A549 (cell line): ENCODE data around the gene CCDC87. TPM values are rescaled to one million over a fixed set of nuclear protein-coding genes. Genes with fewer than 3 reads are reported as not detected.

Source experiments
- ATAC-seq, 2 experiments: fragments of 200-7000 bp in 1 of 2; fragments of >200 bp in 1 of 2; cut with Nextera tagmentation in 1 of 2; cut with Tn5 transposase in 1 of 2; 3 replicates each; pipeline versions ENCODE4 v1.8.0 to v1.9.1; 2018 to 2020; ENCODE audit warnings: mild to moderate bottlenecking in 1 of 2, moderate library complexity in 1 of 2
- CTCF ChIA-PET: fragments of 300-600 bp; sonication (Branson Sonifier 250); formaldehyde crosslinking; extraction: SDS; loops from one replicate; lab custom pipeline; 2021; ENCODE audit warnings: antibody characterized with exemption, inconsistent platforms; lab: Yijun Ruan, JAX
- POLR2A ChIA-PET: fragments of 350-600 bp; formaldehyde crosslinking; extraction: SDS; loops from one replicate; lab custom pipeline; 2021; ENCODE audit warnings: antibody characterized with exemption, inconsistent platforms; lab: Yijun Ruan, JAX
- DNase-seq, 2 experiments: peaks; one replicate each; pipeline versions ENCODE4 v3.0.0 to v3.0.0-alpha.2; 2011 to 2016; ENCODE audit warnings: low read depth in 1 of 2, low spot score in 1 of 2
- FAIRE-seq: peaks from 2 replicates; lab custom pipeline; 2011; peaks lifted over from hg19 to GRCh38; lab: Jason Lieb, UNC
- H3K27ac ChIP-seq, 2 experiments: fragments of >200 bp; sonication (Bioruptor Twin); formaldehyde crosslinking; 3 replicates each; pipeline ENCODE4 v1.5.1; 2016 to 2017
- H3K4me1 ChIP-seq: fragments of >200 bp; sonication (Bioruptor Twin); formaldehyde crosslinking; 3 replicates; pipeline ENCODE4 v1.6.1; 2016
- H3K4me2 ChIP-seq: fragments of >200 bp; sonication (Bioruptor Twin); formaldehyde crosslinking; 3 replicates; pipeline ENCODE4 v1.6.1; 2016
- H3K4me3 ChIP-seq: fragments of >200 bp; sonication (Bioruptor Twin); formaldehyde crosslinking; 3 replicates; pipeline ENCODE4 v1.5.1; 2016
- H3K9me3 ChIP-seq: fragments of >200 bp; sonication (Bioruptor Twin); formaldehyde crosslinking; 3 replicates; pipeline ENCODE4 v1.6.1; 2016
- BHLHE40 ChIP-seq: IDR thresholded peaks from 2 replicates; pipeline ENCODE4 v1.6.1; 2012; ENCODE audit warnings: low read depth, low read length, inconsistent platforms
- CBX8 ChIP-seq: fragments of 200-600 bp; sonication (generic); IDR thresholded peaks from 2 replicates; pipeline ENCODE4 v1.6.1; 2016
- CHD2 ChIP-seq: fragments of 150-350 bp; IDR thresholded peaks from 2 replicates; pipeline ENCODE4 v1.6.1; 2014; ENCODE audit warnings: low read length; ENCODE audit not compliant: partially characterized antibody
- CHD4 ChIP-seq: fragments of 200-600 bp; sonication (generic); IDR thresholded peaks from 2 replicates; pipeline ENCODE4 v1.6.1; 2016; ENCODE audit warnings: antibody characterized with exemption, mild to moderate bottlenecking, borderline replicate concordance
- EHF ChIP-seq: fragments of 250-450 bp; sonication (Bioruptor Pico); IDR thresholded peaks from 2 replicates; pipeline ENCODE4 v1.5.0; 2020; ENCODE audit warnings: mild to moderate bottlenecking
- EP300 ChIP-seq, 2 experiments: fragments of >200 bp; sonication (Bioruptor Twin); formaldehyde crosslinking; IDR thresholded peaks; 2 replicates in 1 of 2; 3 replicates in 1 of 2; pipeline ENCODE4 v1.6.1; 2016 to 2017
- FOSB ChIP-seq: fragments of 250-450 bp; sonication (Bioruptor Pico); IDR thresholded peaks from 2 replicates; pipeline ENCODE4 v1.5.0; 2020; ENCODE audit warnings: mild to moderate bottlenecking, moderate library complexity
- FOXS1 ChIP-seq: fragments of 250-450 bp; sonication (Bioruptor Pico); IDR thresholded peaks from 2 replicates; pipeline ENCODE4 v1.5.0; 2020; ENCODE audit warnings: mild to moderate bottlenecking, moderate library complexity
- HDAC2 ChIP-seq: fragments of 200-600 bp; sonication (generic); IDR thresholded peaks from 2 replicates; pipeline ENCODE4 v1.6.1; 2016
- HEYL ChIP-seq: fragments of 250-450 bp; sonication (Bioruptor Pico); IDR thresholded peaks from 2 replicates; pipeline ENCODE4 v1.8.0; 2021; ENCODE audit warnings: mild to moderate bottlenecking, moderate library complexity
- HOXA7 ChIP-seq: fragments of 250-450 bp; sonication (Bioruptor Pico); IDR thresholded peaks from 2 replicates; pipeline ENCODE4 v1.5.0; 2020; ENCODE audit warnings: mild to moderate bottlenecking, moderate library complexity
- HOXB5 ChIP-seq: fragments of 250-450 bp; sonication (Bioruptor Pico); IDR thresholded peaks from 2 replicates; pipeline ENCODE4 v1.5.0; 2020; ENCODE audit warnings: mild to moderate bottlenecking, moderate library complexity
- JUN ChIP-seq, 2 experiments: fragments of >200 bp; sonication (Bioruptor Twin); formaldehyde crosslinking; IDR thresholded peaks; 2 replicates in 1 of 2; 3 replicates in 1 of 2; pipeline ENCODE4 v1.6.1; 2016 to 2017
- JUNB ChIP-seq: fragments of >200 bp; sonication (Bioruptor Twin); formaldehyde crosslinking; IDR thresholded peaks from 2 replicates; pipeline ENCODE4 v1.6.1; 2016
- KDM1A ChIP-seq: fragments of 200-600 bp; sonication (generic); IDR thresholded peaks from 2 replicates; pipeline ENCODE4 v1.6.1; 2016; ENCODE audit warnings: low read depth, mild to moderate bottlenecking
- KDM5A ChIP-seq: fragments of 200-600 bp; sonication (generic); IDR thresholded peaks from 2 replicates; pipeline ENCODE4 v1.6.1; 2016; ENCODE audit warnings: antibody characterized with exemption, mild to moderate bottlenecking
- MAZ ChIP-seq: fragments of 150-350 bp; IDR thresholded peaks from 2 replicates; pipeline ENCODE4 v1.6.1; 2014; ENCODE audit warnings: antibody characterized with exemption, low read depth, low read length, borderline replicate concordance
- MYC ChIP-seq: IDR thresholded peaks from 2 replicates; pipeline ENCODE4 v1.6.1; 2012; ENCODE audit warnings: mild to moderate bottlenecking, inconsistent platforms, low read length, improper control_type of control experiment, borderline replicate concordance
- NFE2L2 ChIP-seq: fragments of 150-350 bp; conservative IDR thresholded peaks from 2 replicates; pipeline ENCODE4 v1.6.1; 2014; ENCODE audit warnings: low read length
- NPAS2 ChIP-seq: fragments of 250-450 bp; sonication (Bioruptor Pico); IDR thresholded peaks from 2 replicates; pipeline ENCODE4 v1.8.0; 2022; ENCODE audit warnings: mild to moderate bottlenecking, moderate library complexity, borderline replicate concordance
- PHF8 ChIP-seq: fragments of 200-600 bp; sonication (generic); IDR thresholded peaks from 2 replicates; pipeline ENCODE4 v1.6.1; 2016; ENCODE audit warnings: low read depth, mild to moderate bottlenecking, antibody characterized with exemption, moderate library complexity, borderline replicate concordance
- POLR2A ChIP-seq: IDR thresholded peaks from 2 replicates; pipeline ENCODE4 v1.6.1; 2012; ENCODE audit warnings: mild to moderate bottlenecking, low read length
- RAD21 ChIP-seq, 2 experiments: fragments of >200 bp in 1 of 2; sonication (Bioruptor Twin) in 1 of 2; formaldehyde crosslinking in 1 of 2; IDR thresholded peaks in 1 of 2; conservative IDR thresholded peaks in 1 of 2; 2 replicates in 1 of 2; 3 replicates in 1 of 2; pipeline ENCODE4 v1.6.1; 2012 to 2018; ENCODE audit warnings: inconsistent platforms in 1 of 2
- RARB ChIP-seq: fragments of 250-450 bp; sonication (Bioruptor Pico); IDR thresholded peaks from 2 replicates; pipeline ENCODE4 v1.8.0; 2021; ENCODE audit warnings: mild to moderate bottlenecking, moderate library complexity
- TP53 ChIP-seq: fragments of 250-450 bp; sonication (Bioruptor Pico); IDR thresholded peaks from 2 replicates; pipeline ENCODE4 v1.5.0; 2021; ENCODE audit warnings: mild to moderate bottlenecking, moderate library complexity
- WGBS: methylation state at CpG from one replicate; pipeline ENCODE4 v1.1.6; 2017; ENCODE audit errors: missing lambda C conversion rate; 5-methylcytosine and 5-hydroxymethylcytosine counted together
- polyA plus RNA-seq, 4 experiments: library from polyadenylated mRNA; depleted of rRNA in 3 of 4; stranded (reverse); fragments of >200 nt; fragmentation: RNase III in 1 of 4; extraction: RNeasy Plus Mini Kit Qiagen cat#74134 plus additional on column Dnase treatment in 1 of 4; gene quantifications; 2 replicates in 3 of 4; 3 replicates in 1 of 4; pipeline ENCODE4 v1.2.3, GENCODE V29; 2011 to 2017
- TF ChIP-seq, protein P1 (sequence below): IDR thresholded peaks from 2 replicates; pipeline ENCODE4 v1.6.1; 2012; ENCODE audit warnings: low read depth, borderline replicate concordance
- TF ChIP-seq, protein P2 (sequence below): fragments of 250-450 bp; sonication (Bioruptor Pico); IDR thresholded peaks from 2 replicates; pipeline ENCODE4 v1.5.0; 2020; ENCODE audit warnings: low read depth, mild to moderate bottlenecking, moderate library complexity
- TF ChIP-seq, protein P3 (sequence below): fragments of 200-600 bp; sonication (generic); IDR thresholded peaks from 2 replicates; pipeline ENCODE4 v1.6.1; 2016; ENCODE audit warnings: antibody characterized with exemption, mild to moderate bottlenecking, moderate library complexity
- TF ChIP-seq, protein P4 (sequence below): fragments of >200 bp; sonication (Bioruptor Twin); formaldehyde crosslinking; IDR thresholded peaks from 3 replicates; pipeline ENCODE4 v1.6.1; 2016
- TF ChIP-seq, protein P5 (sequence below): IDR thresholded peaks from 2 replicates; pipeline ENCODE4 v1.6.1; 2012
- TF ChIP-seq, protein P6 (sequence below): fragments of 250-450 bp; sonication (Bioruptor Pico); IDR thresholded peaks from 2 replicates; pipeline ENCODE4 v1.5.0; 2021; ENCODE audit warnings: mild to moderate bottlenecking, moderate library complexity, borderline replicate concordance

Gene CCDC87
- polyA plus RNA-seq, 2 of the 4 experiments (the other 2 are of a cell fraction): 0.47 to 0.68 TPM

DNA sequence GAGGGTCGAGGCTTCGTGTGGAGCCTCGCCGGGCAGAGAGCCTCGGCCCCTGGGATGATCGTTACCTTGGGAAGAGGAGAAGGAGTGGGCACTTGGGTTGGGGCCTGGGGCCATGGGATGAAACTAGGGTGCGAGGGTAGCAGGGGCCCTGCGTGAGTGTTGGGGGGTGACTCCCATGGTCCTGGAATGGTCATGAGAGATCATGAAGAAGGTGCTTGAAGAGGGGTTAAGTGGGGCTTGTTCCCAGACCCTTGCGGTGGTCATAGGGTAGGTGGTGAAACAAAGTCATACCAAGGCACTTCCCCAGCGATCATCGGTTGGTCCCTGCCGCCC, 406 bp upstream of the CCDC87 start:
- H3K4me1 ChIP-seq: peaks cover 9% of the 10 kb centered on the region; the same call in 2 of the 3 replicates
- peak; percentile 16 to 56; a peak in 4 of 6 replicates for ATAC-seq
- no peak for DNase-seq
- H3K4me3 ChIP-seq: peak overlapping the region; percentile 68
- no peak for FAIRE-seq
- CTCF ChIA-PET: interaction anchor here (1.0 to 9.5 kb wide), 18 partner anchors 13 to 174 kb away, joined by 3 to 89 read pairs (median 4); partner anchors contain the start of genes BBS1, CTSF and RBM4B
- peak overlapping the region; percentile 80 for H3K4me2 ChIP-seq
- 11% methylated on average over 12 of the region's 12 CpGs for WGBS
- POLR2A ChIA-PET: interaction anchor here (0.9 to 2.5 kb wide), 5 partner anchors 24 to 127 kb away, joined by 3 to 26 read pairs (median 6); partner anchors contain the start of genes DPP3, PELI3, RBM14 and RBM4
- peak overlapping the region; percentile 89 to 91 for H3K27ac ChIP-seq
- TF ChIP-seq NFE2L2 (no peak), PHF8 (peak; percentile 91; the same call in 1 of the 2 replicates), HEYL (CRISPR knock-in tag) (no peak), CHD4 (no peak), JUN (IDR thresholded peaks at IDR 0.05) (peak in 1 of 2 experiments; percentile 1; a peak in 1 of 5 replicates), RAD21 (conservative IDR thresholded peaks at IDR 0.05 in 1 of 2, IDR thresholded peaks at IDR 0.05 in 1 of 2) (no peak), JUNB (no peak), TP53 (CRISPR knock-in tag) (no peak), FOSB (CRISPR knock-in tag) (no peak), EP300 (IDR thresholded peaks at IDR 0.05) (no peak), RARB (CRISPR knock-in tag) (no peak), MAZ (no peak), HDAC2 (no peak), MYC (no peak)
- TF ChIP-seq, protein P1, sequence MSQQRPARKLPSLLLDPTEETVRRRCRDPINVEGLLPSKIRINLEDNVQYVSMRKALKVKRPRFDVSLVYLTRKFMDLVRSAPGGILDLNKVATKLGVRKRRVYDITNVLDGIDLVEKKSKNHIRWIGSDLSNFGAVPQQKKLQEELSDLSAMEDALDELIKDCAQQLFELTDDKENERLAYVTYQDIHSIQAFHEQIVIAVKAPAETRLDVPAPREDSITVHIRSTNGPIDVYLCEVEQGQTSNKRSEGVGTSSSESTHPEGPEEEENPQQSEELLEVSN: no peak
- TF ChIP-seq, protein P2, sequence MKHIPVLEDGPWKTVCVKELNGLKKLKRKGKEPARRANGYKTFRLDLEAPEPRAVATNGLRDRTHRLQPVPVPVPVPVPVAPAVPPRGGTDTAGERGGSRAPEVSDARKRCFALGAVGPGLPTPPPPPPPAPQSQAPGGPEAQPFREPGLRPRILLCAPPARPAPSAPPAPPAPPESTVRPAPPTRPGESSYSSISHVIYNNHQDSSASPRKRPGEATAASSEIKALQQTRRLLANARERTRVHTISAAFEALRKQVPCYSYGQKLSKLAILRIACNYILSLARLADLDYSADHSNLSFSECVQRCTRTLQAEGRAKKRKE (CRISPR knock-in tag): no peak
- TF ChIP-seq, protein P3, sequence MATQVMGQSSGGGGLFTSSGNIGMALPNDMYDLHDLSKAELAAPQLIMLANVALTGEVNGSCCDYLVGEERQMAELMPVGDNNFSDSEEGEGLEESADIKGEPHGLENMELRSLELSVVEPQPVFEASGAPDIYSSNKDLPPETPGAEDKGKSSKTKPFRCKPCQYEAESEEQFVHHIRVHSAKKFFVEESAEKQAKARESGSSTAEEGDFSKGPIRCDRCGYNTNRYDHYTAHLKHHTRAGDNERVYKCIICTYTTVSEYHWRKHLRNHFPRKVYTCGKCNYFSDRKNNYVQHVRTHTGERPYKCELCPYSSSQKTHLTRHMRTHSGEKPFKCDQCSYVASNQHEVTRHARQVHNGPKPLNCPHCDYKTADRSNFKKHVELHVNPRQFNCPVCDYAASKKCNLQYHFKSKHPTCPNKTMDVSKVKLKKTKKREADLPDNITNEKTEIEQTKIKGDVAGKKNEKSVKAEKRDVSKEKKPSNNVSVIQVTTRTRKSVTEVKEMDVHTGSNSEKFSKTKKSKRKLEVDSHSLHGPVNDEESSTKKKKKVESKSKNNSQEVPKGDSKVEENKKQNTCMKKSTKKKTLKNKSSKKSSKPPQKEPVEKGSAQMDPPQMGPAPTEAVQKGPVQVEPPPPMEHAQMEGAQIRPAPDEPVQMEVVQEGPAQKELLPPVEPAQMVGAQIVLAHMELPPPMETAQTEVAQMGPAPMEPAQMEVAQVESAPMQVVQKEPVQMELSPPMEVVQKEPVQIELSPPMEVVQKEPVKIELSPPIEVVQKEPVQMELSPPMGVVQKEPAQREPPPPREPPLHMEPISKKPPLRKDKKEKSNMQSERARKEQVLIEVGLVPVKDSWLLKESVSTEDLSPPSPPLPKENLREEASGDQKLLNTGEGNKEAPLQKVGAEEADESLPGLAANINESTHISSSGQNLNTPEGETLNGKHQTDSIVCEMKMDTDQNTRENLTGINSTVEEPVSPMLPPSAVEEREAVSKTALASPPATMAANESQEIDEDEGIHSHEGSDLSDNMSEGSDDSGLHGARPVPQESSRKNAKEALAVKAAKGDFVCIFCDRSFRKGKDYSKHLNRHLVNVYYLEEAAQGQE: no peak
- TF ChIP-seq, protein P4, sequence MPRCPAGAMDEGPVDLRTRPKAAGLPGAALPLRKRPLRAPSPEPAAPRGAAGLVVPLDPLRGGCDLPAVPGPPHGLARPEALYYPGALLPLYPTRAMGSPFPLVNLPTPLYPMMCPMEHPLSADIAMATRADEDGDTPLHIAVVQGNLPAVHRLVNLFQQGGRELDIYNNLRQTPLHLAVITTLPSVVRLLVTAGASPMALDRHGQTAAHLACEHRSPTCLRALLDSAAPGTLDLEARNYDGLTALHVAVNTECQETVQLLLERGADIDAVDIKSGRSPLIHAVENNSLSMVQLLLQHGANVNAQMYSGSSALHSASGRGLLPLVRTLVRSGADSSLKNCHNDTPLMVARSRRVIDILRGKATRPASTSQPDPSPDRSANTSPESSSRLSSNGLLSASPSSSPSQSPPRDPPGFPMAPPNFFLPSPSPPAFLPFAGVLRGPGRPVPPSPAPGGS: no peak
- no peaks in the 10 kb centered on the region; the same call in 2 of the 3 replicates for H3K9me3 ChIP-seq

DNA sequence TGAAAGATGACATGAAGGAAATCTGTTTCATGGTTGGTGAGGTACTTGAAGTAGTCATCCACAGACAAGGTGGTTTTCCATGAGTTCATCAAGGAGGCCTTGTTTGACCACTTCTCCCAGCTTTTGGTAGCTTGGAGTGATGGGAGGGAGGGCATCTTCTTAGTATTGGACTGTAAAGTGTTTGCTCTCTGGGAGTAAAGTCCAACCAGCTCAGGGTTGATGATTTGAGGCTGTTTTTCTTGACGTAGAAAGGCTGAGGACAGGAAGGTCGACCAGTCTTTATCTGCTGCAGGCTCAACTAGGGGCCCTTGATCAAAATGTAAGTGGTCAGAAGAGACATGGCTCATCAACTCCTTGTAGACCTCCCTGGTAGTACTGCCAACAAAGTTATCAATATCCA, 1.7 kb downstream of the CCDC87 start:
- CTCF ChIA-PET: interaction anchor here (0.8 to 9.5 kb wide), 14 partner anchors 10 to 205 kb away, joined by 3 to 89 read pairs (median 4); partner anchors contain the start of genes CTSF, RBM14 and RBM4B
- no peaks in the 10 kb centered on the region; the same call in 2 of the 3 replicates for H3K9me3 ChIP-seq
- H3K4me1 ChIP-seq: peaks cover 9% of the 10 kb centered on the region; the same call in 2 of the 3 replicates
- no peak overlapping the region for H3K4me2 ChIP-seq
- no peak for FAIRE-seq
- ATAC-seq: no peak
- no peak for DNase-seq
- H3K4me3 ChIP-seq: no peak overlapping the region
- POLR2A ChIA-PET: interaction anchor here (2.5 kb wide), 1 partner anchor 26 kb away, joined by 26 read pairs; the partner anchor contains the start of gene RBM14
- H3K27ac ChIP-seq: no peak overlapping the region
- 67% methylated on average over 2 of the region's 2 CpGs for WGBS
- TF ChIP-seq EHF (no peak), FOXS1 (CRISPR knock-in tag) (no peak), KDM1A (no peak), BHLHE40 (no peak), HOXA7 (CRISPR knock-in tag) (no peak), HOXB5 (CRISPR knock-in tag) (no peak), NPAS2 (CRISPR knock-in tag) (no peak), CBX8 (no peak), KDM5A (no peak), CHD2 (no peak), RAD21 (conservative IDR thresholded peaks at IDR 0.05 in 1 of 2, IDR thresholded peaks at IDR 0.05 in 1 of 2) (no peak), POLR2A (no peak)
- TF ChIP-seq, protein P5, sequence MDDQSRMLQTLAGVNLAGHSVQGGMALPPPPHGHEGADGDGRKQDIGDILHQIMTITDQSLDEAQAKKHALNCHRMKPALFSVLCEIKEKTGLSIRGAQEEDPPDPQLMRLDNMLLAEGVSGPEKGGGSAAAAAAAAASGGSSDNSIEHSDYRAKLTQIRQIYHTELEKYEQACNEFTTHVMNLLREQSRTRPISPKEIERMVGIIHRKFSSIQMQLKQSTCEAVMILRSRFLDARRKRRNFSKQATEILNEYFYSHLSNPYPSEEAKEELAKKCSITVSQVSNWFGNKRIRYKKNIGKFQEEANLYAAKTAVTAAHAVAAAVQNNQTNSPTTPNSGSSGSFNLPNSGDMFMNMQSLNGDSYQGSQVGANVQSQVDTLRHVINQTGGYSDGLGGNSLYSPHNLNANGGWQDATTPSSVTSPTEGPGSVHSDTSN: no peak
- TF ChIP-seq, protein P6, sequence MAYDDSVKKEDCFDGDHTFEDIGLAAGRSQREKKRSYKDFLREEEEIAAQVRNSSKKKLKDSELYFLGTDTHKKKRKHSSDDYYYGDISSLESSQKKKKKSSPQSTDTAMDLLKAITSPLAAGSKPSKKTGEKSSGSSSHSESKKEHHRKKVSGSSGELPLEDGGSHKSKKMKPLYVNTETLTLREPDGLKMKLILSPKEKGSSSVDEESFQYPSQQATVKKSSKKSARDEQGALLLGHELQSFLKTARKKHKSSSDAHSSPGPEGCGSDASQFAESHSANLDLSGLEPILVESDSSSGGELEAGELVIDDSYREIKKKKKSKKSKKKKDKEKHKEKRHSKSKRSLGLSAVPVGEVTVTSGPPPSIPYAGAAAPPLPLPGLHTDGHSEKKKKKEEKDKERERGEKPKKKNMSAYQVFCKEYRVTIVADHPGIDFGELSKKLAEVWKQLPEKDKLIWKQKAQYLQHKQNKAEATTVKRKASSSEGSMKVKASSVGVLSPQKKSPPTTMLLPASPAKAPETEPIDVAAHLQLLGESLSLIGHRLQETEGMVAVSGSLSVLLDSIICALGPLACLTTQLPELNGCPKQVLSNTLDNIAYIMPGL (CRISPR knock-in tag): no peak
